T-helper 22 cell (primary cell): ENCODE results near the gene PPARD.
"Not testable (repeated sequence)": the region's sequence is repeated elsewhere in the genome, so short reads cannot be mapped to it uniquely, and the experiment has no call there.

Source experiments
- DNase-seq: peaks from one replicate; pipeline ENCODE4 v3.0.0-alpha.2; 2020; ENCODE audit warnings: low read depth

Gene PPARD

DNA sequence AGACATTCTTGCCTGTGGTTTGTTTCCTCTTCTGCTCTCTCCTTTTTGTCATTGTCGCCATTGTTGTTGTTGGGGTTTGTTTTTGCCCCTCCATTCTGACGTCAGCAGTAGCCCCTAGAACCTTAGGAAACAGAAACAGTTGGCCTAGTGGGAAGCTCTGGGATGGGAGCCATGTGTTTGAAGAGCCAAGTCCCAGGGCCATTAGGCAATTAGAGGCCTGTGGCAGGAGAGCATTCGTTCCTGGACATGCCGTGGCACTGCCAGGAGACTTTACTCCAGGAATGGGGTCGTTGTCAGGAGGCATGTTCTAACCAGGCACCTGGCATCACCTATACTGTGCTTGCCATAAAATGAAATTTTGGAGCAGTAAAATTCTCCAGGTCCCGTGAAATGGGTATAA lies 39.7 kb downstream of the PPARD start:
- no peak for DNase-seq

DNA sequence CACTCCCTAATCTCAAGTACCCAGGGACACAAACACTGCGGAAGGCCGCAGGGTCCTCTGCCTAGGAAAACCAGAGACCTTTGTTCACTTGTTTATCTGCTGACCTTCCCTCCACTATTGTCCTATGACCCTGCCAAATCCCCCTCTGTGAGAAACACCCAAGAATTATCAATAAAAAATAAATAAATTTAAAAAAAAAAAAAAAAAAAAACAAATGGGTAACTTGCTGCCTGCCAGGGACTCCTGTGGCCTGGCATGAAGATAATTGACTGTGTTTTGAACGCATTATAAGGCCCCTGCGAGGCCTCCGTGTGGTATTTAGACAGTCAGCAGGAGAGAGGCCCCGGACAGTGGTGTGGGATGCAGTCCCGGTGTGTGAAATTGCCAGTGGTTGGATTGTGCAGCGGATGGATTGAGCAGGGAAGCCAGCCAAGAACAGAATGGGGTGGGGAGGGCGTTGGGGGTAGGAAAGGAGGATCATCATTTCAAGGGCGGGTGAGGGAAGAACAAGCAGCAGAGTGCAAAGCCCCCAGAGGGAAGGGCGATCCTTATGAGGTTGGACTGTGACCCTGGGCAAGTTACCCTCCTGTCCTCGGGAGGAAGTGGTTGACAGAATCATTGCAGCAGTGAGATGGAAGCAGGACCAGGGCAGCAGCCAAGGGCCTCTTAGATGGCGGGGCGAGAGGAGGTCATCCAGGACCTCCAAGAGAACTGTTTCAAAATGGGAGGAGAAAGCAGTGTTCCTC lies 43.3 kb downstream of the PPARD start:
- no peak for DNase-seq

DNA sequence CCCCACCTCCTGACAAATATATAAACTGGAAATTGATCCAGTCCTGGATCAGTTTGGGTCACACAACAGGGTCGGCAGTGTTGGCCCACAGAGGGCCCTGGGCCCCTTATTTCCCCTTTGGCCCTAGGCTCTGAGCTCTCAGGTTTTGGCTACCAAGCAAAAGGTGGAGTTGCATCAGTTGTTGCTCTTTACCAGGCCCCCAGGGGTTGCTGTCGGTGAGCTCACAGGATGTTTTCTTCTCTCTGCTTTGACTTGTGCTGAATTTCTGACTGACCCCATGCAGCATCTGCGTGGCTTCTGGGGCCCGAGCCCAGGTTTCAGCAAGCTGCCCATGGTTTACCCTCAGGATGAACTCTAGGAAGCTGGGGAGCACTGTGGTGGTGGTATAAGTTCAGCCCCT lies 44.6 kb downstream of the PPARD start:
- DNase-seq, result no peak

DNA sequence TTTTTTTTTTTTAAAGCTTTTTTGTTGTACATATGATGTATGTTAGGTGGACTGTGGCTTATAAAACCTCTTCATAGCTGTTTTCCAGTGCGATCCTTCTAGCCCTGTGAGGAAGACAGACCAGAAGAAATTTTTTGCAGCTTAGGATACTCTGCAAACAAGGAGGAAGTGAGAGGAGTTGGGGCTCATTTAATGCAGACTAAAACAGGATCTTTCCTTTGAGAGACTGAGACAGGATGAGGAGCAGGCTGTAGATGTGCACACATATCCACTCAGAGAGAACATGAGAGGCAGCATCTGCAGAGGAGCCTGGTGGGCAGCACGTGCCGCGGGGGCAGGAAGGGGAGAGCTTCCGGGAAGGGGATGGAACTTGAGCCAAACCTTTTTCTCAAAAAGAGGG lies 45.7 kb downstream of the PPARD start:
- no peak for DNase-seq

DNA sequence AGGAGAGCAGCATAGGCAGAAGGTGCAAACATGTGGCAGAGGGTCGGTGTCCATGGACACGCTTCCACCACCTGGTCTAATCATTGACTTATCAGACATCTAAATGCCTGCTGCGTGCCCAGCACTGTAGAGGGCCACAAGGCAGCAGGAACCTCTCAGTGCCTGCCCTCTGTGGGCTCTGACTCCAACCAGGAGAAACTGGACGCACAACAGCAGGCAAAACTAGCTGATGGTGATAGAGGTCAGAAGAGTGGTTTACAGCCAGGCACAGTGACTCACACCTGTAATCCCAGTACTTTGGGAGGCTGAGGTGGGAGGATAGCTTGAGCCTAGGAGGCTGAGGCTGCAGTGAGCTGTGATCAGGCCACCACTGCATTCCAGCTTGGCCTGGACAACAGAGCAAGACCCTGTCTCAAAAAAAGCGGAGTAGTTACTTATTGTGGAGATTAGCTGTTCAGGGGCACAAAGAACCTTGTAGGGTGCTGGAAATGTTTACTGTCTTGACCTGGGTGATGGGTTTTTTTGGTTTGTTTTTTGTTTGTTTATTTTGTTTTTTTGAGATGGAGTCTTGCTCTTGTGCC lies 46.5 kb downstream of the PPARD start:
- DNase-seq, result no peak

DNA sequence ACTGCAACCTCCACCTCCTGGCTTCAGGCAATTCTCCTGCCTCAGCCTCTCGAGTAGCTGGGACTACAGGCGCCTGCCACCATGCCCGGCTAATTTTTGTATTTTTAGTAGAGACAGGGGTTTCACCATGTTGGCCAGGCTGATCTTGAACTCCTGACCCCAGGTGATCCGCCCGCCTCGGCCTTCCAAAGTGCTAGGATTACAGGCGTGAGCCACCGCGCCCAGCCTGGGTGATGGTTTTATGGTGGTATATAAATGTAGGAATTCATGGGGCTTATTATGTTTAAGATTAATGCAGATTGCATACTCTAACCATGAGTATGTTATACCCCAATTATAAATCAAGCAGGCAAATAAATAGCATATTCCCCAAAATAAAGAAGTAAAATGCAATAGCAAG lies 47.0 kb downstream of the PPARD start:
- not testable (repeated sequence) for DNase-seq

DNA sequence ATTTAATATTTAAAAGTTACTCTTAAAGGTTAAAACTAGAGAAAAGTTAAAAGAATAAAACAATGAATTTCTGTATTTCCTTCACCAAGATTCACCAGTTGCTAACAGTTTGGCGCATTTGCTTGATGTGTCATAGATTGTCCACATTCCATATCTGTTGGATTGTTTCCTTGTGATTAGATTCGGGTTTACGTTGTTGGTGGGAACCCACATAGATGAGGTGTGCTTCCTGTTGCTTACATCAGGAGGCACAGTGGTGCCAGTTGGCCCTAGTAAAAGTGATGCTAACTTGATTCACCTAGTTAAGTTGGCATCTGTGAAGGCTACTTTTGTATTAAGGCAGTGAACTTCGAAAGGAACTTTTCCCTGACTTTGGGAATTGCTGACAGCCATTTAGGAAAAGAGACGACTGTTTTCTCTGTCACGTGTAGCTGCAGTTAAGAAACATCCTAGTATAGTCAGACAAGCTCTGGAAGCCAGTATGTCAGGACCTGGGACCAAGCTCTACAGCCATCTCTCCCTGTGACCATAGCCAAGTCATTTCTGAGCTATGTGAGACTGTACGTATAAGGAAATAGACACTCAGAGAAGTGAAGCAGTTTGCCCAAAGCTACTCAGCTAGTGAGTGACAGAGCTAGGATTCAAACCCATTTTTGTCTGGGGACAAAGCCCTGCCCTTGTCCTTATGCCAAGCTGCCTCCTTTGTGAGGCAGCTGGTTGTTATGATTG lies 49.0 kb downstream of the PPARD start:
- DNase-seq, result no peak

DNA sequence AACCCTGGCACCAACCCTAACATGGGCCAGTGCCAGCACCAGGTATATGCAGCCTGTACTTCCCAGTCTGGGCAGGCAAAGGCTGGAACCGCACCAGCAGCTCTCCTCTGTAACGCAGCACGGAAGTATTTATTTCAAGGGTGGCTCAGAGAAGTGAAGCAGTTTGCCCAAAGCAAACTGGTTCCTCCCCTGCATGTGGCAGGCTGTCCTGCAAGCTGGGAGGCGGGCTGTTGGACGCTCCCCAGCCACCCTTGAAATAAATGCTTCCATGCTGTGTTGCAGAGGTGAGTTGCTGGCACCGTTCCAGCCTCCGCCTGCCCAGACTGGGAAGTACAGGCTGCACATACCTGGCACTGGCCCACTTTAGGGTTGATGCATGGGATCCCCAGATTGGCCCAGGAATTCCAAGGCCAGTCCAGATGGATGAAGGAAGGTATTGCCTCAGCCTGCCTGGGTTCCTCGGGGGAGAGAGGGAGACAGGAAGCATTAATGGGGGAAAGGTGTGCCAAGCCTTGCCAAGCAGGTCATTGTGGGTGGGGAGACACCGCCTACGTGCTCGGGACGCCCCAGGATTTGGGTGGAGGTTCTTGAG lies 49.8 kb downstream of the PPARD start:
- no peak for DNase-seq

DNA sequence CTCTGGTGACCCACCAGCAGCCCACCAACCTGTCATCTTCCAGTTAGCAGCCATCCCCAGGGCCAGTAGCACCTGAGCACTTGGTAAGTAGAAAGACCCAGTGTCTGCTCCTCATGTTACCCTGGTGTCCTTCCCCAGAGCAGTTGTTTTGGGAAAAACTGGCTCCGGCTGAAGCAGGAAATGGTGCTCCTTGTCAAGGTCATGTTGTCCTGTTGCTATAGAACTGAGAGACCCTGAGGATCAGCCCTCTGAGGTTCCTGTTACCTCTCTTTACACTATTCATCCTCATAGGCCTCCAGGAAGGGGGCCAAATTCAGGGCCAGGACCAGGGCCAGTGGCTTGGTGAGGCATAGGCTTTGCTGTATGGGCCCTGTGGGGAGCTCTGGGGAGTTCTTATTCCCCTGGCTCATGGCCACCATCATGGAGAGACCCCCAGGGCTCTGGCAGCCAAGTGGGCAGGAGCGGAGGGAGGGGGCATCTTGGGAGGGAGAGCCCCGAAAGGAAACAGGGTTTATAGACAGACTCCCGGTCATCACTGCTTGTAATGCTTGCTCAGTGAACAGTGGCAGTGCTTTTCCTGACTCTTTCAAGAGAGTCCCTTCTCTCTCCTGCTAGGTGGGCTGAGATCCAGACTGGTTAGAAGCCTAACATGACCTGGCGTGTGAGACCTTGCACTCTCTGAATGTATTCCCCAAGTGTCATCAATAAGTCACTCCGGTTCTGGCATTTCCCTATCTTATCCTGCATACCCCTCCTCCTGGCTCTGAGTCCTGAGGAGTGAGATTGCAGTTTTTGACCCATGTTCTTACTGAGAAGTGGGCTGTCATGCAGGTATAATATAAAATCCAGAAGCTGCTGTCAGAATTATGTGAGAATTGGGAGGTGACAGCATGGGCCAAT lies 50.7 kb downstream of the PPARD start:
- DNase-seq, result no peak

DNA sequence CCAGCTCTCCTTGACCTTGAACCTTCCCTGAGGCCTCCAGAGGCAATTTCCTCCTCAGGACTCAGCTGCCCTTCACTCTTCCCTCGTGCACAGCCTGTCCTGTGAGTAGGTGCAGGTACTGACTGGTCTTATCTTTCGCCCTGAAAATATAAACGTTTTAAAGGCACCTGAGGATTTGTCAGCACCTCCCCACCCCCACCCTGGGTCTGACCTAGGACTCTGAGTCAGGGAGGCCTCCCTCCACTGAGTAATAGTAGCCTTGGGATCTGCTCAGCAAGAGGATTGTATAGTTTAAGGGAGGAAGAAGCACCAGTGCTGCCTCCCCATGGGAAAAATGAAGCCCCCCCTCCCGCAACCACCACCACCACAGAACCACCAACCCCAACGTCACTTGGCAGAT lies 54.6 kb downstream of the PPARD start:
- no peak for DNase-seq

DNA sequence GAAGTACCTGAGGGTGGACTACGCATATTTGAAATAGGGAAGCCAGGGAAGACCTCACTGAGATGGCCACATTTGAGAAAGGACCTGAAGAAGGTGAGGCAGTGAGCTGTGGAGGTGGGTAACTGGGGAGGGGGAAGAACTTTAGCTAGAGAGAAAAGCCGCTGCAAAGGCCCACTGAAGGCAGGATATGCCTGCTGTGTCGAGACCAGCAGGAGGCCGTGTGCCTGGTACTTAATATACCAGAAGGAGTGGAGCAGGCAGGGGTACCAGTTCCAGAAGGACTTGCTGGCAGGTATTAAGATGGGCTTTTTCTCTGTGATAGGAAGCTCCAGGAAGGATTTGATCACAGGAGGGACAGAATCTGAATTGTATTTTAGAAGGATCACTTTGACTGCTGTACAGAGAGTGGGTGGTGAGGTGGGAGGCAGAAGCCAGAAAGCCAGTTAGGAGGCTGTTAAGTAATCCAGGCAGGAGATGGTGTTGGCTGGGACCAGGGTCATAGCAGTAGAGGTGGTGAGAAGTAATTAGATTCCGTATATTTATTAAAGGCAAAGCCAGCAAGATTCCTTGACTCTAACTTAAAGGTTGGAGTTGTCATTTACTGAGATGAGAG lies 55.6 kb downstream of the PPARD start:
- no peak for DNase-seq

DNA sequence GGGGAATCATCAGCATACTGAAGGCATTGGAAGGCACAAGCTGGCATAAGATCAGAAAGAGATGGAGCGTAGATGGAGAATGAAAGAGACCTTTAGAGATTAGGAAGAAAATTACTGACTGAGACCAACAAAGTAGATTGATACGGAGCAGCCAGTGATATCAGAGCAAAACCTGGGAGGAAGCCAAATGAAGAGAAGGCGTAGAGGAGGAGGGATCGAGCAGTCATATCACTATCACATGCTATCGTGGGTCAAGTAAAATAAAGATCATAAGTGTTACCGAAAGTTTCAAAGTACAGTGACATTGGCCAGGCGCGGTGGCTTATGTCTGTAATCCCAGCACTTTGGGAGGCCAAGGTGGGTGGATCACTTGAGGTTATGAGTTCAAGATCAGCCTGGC lies 56.2 kb downstream of the PPARD start:
- no peak for DNase-seq

DNA sequence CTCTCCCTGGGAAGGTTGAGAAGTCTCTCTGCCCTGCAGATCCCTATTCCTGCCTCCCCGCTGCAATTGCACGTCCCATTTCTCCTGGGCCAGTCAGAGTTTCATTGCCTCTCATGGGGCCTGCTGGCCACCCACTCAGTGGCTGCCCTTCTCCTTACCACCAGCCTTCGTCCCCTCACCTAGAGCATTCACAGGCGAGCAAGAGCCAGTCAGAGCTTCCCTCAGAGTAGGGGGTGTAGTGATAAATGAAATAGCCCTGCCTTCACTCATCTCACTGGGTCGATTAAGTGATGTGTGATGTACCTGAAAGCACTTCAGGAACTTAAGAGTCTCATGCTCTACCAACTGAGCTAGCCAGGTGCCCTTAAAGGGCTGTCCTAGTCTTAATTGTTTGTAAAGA lies 57.8 kb downstream of the PPARD start:
- no peak for DNase-seq

DNA sequence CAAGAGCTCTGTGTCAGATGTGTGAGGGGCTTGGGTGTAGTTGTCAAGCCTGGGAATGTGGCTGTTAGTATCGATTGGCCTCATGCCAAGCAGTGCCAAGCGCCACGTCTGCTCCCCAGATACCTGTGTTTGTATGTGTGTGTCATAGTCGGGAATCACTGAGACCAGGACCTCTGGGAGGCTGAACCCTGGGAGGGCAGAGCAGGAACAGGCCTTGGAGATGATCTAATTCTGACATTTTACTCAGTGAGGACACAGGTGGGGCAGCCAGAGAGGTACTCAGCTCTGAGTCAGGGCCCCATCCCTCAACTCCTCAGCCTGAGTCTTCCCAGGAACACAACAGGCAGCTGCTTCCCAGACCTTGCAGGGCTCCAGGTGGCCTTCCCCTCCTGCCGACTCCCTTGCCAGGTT lies 58.5 kb downstream of the PPARD start:
- DNase-seq, result no peak

DNA sequence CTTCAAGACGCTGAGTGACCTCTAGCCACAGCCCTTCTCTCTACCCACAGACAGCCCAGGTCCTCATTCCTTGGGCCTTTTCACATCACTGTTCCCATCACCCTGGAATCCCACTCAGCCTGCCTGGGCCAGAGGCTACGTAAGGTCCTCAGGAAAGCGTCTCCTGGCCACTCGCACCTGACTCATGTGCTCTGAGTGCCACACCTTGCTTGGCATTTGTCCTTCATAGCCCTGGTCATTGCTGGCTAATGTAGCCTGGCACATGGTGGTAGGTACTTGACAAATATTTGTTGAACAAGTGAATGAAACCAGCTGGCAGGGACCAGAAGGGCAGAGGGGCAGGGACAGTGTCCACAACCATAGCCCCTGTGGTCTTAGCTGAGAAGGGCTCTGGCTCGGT lies 59.2 kb downstream of the PPARD start:
- DNase-seq, result no peak

DNA sequence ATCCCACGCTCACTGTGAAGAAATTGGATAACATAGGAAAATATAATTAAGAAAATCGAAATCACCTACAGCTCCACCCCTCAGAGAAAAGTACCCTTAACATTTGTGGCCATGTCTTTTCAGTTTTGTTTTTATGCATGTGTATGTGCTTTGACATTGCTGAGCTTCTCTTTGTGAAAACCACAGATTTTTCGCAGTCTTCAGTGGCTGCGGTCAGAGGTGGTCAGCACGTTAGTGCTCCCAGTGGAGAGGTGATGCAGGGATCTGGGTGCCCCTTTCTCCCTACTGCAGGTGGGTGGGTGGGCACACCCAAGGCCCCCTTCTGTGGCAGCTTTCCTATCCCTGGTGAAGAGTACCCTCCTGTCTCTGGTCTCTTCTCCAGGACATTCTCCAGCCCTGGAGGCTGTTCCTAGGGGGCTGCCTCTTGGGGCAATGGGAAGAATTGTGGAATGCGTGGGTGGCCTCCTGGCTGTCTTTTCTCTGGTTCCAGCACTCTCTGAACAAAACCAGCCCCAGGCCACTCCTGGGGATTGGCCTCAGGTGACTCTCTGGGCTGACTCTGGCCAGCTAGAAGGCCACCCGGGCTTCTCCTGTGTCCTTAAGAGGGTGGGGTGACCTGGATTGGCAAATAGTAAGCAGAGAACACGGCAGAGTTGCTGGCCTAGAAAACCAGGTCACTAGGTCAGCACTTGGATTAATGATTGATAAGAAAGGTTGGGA lies 59.9 kb downstream of the PPARD start:
- no peak for DNase-seq

DNA sequence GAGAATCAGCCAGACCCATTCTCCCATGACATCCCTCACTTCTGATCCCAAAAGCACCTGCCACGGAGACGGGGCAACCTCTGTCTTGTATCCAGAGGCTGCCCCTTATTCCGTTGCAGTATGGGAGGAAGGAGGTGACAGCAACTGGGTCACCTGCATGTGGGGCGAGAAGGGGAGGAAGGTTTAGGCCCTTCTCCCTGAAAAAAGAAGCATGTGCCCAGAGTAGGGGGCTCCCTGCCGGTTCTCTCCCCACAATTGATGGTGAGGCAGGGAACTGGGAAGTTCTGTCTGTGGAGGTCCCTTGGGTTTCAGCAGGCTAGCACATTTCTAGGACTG lies 60.5 kb downstream of the PPARD start:
- no peak for DNase-seq

DNA sequence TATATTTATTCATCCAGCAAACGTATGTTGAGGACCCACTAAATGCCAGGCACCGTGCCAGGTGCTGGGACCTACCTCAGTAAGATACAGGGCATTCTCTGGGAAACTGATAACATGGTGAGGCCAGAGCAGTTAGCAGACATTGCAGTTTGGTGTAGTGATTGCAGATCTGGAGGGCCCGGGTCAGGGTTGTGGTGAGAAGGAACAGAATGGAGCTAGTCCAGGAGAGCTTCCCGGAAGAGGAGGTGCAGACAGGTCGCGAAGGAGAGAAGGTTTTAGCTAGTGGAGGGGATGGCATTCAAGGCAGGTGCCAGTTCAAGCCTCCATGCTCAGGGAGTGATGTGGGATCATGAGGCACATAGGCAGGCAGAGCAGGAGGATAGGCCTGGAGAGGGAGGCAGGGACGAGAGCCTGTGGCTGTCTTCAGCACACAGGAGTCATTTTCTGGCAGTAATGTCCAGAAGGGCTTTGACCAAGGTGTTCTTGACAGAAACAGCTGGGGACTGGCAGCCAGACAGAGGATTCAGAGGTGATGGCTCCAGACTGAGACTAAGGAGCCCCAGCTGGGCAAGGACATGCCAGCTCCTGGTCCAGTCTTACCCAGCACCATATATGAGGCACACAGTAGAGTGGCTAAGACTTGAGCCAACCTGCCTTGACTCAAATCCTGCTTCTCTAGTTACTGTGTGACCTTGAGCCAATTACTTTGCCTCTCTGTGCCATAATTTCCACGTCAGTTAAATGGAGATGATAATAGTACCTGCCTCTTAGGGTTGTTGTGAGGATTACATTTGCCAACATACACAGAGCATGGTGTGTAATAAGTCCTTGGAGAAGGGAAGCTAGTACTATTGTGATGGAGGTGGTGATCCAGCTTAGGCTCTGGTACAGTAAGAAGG lies 61.4 kb downstream of the PPARD start:
- DNase-seq, result no peak

DNA sequence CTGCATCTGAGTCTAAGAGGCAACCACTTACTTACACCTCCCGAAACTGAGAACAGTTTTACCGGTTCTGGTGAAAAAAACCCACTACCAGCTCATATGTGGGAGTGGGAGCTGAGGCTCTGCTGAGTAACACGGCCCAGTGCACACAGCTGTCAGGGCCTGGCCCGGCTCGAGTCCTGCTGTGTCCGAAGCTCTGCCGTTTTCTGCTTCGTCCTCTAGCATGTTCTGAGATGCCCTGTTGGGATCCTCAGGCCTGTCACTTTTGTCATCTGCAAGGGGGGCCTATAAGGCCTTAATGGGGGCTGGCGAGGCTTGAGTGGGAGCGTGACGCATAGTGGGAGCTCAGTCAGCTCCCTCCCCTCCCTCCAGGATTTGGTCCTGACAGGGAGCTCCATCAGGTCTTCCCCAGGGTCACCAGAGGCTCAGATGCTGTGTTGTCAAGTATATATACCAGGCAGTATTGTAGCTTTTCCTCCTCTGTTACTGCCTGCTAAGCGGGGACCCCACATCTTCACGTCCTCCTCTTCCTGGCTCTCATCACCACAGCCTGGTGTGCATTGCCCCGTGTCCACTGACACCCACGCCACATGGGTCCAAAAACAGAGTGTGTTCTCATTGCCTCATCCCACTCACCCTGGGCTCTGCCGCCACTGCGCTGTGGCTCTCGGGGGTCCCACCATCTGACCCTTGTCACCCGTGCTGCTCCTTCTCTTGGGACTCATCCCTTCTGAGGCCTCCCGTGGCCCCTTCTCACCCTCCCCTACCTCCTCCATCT lies 64.5 kb downstream of the PPARD start:
- DNase-seq, result no peak
